ENCODE data around the gene CD4.

Gene CD4

DNA sequence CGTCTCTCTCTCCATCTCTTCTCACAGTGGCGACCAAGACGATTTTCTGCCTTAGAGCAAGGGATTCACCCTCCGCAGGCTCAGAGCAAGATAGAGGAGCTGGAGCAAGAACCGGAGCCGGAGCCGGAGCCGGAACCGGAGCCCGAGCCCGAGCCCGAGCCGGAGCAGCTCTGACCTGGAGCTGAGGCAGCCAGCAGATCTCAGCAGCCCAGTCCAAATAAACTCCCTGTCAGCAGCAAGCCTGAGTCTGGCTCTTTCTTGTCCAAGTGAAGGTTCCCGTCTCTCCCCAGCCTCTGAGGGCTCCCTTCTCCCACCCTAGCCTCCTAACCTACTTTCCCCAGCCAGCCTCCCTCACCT, 11.1 kb upstream of the CD4 start:
- DNase-seq (ENCODE audit: low read depth in 3 of 3), result no peak

DNA sequence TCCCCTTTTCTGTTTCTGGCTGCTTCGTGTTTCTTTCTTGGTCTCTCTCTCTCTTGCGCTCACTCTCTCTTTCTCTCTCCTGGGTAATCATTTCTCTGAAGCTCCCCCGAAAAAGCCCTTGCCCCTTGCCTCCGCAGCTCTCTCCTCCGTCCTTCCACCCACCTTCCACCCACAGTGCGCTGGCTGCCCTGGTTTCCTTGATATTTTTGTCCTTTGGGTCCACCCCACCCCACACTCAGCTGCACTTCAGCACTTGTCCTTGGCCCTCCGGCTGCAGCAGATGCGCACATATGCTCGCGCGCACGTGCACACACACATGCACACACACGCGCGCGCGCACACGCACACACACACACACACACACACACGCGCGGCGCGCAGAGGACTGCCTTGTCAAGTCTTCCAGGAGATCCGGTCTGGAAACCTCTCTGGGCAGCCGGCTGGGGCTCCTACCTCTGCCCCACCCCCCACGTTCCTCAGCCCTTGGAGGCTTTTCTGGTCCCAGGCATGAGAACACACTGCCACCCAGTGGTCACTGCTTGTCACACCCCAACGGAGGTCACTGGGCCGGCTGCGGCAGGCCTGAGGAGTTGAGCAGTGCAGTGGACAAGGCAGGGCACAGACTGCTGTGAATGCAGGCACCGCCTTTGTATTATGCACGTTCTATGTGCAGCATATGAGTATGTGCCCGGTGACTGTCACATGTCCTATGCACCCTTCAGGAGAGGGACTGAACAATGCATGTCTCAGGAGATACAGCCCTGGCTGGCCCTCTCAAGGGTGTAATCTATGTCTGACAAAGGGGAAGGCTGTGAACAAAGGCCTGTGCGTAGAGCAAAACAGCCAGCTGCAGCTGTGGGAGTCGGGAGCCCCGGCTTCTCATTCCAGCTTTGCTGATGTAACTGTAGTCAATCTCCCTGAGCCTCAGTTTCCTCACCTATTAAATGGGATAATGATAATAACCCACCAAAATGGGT, 10.5 kb upstream of the CD4 start:
- DNase-seq (ENCODE audit: low read depth in 3 of 3), result peak; percentile 80 to 89 (median 85)

DNA sequence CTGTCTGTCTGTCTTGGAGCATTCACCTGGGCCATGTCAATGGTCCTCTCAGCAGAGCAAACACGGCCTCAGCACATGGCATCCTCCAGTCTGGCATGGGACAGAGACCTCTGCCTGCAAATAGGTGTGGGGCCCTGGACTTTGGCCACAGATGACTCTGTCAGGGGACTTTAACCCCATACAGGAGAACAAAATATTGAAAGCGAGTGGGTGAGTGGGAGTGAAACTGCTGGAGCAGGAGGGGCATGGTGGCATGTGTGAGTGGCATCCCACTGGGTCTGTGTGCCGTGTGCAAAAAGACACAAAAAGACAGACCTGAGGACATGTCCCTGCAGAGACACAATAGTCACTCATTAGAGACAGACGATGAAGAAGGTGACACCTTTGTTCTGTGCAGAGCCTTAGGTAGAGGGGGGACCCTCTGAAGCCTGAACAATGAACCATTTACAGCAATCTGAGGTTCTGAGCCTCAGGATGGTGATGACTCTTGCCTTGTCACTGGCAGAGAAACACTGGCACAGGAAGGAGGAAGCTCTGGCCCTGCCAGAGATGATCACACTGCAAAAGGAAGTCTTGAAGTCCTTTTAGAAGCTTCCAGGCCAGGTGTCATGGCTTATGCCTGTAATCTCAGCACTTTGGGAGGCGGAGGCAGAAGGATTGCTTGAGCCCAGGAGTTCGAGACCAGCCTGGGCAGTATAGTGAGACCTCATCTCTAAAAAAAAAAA, 9.5 kb upstream of the CD4 start:
- no peak for DNase-seq (ENCODE audit: low read depth in 3 of 3)

DNA sequence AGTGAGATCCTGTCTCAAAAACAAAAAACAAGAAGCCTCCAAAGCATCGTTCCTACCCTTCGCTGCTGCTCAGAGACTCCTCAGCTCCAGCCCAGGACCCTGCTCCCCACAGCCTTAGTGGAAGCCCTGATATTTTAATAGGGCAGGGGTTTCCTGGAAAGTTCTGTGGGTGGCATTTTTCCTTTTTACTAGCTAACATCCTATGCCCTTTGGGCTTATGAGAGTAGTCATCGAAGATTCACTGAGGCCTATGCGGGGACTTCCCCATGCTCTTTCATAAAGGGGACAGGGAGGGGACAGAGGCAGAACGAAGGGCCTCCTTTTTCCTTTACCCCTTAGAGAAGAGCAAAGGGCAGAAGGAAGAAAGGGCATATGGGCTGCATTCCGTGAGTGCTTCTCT, 8.8 kb upstream of the CD4 start:
- DNase-seq (ENCODE audit: low read depth in 3 of 3), result no peak

DNA sequence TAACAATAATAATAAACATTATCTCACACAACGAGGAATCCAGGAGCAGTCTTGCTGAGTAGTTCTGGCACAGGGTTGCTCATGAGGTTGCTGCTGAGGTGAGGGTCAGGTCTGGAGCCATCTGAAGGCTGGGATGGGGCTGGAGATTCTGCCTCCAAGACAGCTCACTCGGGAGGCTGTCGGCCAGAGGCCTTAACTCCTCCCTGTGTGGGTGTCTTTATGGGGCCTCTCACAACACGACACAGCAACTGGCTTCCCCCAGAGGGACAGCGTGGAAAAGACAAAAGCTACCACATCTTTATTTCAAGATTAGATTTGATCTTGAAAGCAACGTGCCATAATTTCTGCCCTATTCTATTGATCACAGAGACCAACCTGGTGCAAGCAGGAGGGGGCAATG, 7.2 kb upstream of the CD4 start:
- DNase-seq (ENCODE audit: low read depth in 3 of 3), result no peak

DNA sequence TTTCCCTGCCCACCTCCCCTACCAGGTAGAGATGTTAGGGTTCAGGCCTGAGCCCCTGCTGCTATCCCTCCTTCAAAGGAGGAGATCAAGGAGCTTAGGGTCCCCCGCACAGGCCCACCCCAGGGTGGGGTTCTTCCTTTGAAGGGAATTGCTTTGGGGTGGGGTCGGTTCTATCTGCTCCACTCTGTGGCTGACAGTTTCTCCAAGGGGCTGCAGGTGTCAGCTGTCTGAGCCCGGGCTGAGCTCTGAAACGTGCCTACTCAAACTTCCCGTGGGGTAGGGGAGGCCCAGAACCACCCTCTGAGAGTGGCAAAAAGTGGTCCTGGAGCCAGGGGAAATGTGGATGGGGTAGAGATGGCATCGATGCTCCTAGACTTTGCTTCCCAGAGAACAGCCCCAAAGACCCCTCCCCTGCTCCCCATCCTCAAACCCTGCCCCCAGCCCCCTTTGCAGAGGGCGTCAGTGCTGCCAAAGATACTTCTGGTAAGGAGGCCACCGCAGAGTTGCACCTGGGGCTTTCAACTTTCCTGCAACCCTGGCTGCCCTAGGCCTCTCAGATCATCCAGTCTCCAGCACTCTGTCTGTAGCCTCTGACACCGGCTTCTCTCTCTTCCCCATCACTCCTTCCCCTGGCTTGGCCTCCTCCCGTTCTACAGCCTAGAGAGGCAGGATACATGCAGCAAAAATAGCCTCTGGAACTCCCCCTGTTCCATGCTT, 6.3 kb upstream of the CD4 start:
- DNase-seq (ENCODE audit: low read depth in 3 of 3), result no peak

DNA sequence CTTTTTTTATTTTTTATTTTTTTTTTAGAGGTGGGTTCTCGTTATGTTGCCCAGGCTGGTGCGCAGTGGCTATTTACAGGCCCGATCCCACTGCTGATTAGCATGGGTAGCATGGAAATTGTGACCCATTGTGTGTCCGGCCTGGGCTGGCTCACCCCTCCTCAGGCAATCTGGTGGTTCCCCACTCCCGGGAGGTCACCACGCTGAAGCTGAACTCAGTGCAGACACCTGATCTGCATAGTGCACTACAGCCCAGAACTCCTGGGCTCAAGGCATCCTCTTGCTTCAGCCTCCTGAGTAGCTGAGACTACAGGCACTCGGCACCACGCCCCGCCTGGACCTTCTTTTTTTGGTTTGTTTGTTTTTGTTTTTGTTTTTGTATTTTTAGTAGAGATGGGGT, 5.5 kb upstream of the CD4 start:
- DNase-seq (ENCODE audit: low read depth in 3 of 3), result no peak

DNA sequence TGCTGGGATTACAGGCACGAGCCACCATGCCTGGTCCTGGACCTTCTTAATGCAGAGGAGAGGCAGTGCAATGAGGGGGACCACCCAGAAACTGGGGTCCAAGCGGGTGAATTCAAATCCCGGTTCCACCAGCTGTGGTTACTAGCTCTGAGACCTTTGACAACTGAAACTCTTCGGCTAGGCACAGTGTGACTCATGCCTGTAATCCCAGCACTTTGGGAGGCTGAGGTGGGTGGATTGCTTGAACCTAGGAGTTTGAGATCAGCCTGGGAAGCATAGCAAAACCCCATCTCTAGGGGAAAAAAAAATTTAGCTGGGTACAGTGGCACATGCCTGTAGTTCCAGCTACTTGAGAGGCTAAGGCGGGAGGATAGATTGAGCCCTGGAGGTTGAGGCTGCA, 5.0 kb upstream of the CD4 start:
- DNase-seq (ENCODE audit: low read depth in 3 of 3), result no peak

DNA sequence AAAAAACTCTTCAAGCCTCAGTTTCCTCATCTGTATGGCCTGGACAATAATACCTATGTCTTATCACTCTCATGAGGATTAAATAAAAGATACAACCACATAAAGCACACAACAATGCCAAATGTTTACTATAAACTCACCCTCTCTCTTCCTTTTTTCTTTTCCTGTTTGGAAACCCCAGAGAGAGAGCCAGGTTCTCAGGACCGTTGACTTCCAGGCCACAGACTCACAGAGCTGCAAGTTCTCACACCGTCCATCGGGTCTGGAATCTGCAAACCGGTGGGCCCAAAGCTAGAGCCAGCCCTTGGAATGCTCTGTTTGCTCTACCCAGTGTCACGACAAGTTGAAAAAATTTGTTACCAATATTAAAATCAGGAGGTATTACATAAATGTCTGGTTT, 4.6 kb upstream of the CD4 start:
- no peak for DNase-seq (ENCODE audit: low read depth in 3 of 3)

DNA sequence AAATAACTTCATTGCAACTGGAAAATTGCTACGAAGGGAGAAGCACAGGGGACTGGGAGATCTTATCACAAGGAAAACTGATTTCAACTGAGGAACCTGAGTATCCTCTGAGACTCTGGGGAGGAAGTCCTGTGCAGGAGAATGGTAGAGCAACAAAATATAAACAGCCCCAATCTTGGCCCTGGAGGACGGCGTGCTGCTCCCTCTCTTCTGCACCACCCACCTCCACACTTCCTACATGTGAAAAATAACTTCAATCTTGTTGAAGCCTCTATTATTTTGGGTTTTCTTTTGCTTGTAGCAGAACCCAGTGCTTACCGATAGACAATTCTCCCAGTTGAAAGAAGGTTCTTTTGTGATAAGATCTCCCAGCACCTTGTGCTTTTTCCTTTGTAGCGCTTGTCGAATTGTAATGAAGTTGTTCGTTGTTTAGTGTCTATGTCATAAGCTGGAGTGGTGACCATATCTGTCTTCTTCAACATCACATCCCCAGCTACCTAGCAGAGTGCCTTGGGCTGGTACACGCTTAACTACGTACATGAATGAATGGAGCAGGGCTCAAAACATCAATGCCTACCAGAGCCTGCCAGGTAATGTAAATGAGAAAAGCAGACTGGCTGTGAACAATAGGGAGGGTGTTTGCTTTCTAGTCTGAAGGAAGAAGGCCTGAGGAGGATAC, 2.8 kb upstream of the CD4 start:
- no peak for DNase-seq (ENCODE audit: low read depth in 3 of 3)

DNA sequence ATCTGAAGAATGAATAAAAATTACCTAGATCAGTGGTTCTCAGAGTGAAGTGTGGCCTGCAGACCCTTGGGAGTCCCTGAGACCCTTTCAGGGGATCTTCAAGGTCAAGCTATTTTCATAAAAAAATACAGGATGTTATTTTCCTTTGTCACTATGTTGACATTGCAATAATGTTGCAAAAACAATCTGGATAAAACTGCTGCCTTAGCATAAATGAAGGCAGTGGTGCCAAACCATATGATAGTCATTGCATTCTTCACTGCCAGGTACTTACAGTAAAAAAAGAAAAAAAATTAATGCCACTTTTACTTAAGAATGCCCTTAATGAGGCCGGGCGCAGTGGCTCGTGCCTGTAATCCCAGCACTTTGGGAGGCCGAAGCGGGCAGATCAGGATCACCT, 2.0 kb upstream of the CD4 start:
- no peak for DNase-seq (ENCODE audit: low read depth in 3 of 3)

DNA sequence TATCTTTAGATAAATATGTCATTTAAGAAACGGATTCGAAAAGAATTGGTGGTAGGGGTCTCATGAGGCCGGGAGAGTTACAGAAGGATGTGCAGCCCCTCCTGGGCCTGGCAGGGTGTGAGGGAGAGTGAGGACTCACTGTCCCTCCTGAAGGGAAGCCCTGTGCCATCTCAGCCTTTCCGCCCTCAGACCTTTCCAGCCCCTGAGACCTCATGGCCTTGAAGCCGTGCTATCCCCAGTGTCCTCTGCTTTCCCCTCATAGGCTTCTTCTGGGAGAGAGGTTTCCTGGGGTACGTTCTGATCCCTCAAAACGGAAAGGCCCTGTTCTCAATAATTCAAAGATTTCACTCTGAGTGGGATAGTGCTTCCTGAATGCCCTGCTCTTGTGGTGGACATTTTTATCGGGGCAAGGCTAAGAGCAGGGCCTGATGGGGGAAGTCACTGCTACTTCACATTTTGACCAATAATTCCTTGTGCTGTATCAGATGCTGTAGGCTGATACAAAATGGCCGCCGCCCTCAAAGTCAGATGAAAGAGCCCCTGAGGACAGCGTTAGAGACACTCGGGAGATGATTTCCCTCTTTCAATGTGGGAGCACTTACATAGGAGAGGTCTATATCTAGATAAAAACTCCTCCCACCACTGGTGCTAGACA, 1.3 kb downstream of the CD4 start:
- no peak for DNase-seq (ENCODE audit: low read depth in 3 of 3)

DNA sequence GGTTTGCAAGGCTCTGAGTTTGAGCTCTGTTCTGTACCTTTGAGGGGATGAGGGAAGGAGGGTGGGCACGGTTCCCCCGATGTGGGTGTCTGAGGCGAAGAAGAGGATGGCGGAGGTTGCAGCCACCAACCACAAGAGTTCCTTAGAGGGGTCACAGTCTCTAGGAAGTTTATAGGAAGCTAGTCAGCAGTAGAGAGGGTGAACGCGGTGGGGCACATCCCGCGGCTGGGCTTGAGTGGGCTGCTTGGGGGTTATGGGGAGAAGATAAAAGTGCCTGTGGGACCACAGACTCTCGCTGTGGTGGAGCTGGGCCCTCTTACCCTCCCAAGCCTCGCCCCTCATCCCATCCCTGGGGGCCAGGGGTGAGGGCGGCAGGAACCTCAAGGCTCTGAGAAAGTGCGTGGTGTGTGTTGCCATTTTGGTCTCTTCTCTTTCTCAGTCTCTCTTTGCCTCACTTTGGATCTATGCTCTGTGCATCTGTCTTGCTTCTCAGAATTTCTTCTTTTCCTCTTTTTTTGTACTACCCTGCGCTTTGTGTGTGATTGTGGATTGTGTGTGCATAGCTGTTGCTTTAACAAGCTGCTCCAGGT, 2.7 kb downstream of the CD4 start:
- DNase-seq (ENCODE audit: low read depth in 3 of 3), result no peak

DNA sequence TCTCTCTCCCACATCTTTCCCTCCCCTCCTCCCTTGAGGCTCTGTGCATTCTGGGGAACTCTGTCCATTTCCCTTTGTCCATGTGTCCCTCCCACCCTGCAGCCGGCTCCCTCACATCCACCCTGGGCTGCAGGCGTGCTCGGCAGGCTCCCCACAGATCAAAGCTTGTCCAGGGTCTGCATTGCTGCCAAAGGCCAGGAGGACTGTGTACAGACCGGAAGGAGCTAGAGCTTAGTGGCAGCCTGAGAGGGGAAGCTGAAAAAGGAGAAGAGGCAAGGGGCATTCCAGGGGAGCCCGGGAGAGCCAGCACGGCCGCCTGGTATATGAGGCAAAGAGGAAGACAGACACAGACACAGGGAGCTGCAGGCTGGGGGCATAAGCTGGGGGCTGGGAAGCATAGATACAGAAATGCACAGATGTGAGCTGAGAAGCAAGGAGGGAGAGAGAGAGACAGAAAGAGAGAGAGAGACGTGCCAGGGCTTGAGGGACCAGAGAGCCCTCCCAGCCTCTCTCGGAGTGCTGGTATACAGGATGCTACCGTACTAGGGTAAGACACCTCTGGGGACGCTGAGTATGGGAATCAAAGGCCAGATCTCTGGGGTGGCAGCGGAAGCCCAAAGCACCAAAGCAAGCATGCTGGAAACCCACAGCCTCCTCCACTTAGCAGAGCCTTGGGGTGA, 3.3 kb downstream of the CD4 start:
- no peak for DNase-seq (ENCODE audit: low read depth in 3 of 3)

DNA sequence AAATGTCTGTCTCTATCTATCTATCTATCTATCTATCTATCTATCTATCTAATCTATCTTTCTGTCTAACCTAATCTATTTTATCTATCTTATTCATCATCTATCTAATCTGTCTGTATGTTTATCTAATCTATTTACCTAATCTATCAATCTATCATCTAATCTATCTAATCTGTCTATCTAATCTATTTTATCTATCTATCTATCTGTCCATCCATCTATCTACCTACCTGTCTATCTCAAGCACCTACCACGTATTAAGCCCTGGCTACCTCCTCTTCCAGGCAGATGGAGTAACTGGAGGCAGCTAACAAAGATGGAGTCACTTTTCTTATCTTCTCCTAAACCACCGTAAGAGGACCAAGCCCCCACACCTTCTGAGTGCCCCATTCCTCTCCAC, 5.8 kb downstream of the CD4 start:
- DNase-seq (ENCODE audit: low read depth in 3 of 3), result no peak

DNA sequence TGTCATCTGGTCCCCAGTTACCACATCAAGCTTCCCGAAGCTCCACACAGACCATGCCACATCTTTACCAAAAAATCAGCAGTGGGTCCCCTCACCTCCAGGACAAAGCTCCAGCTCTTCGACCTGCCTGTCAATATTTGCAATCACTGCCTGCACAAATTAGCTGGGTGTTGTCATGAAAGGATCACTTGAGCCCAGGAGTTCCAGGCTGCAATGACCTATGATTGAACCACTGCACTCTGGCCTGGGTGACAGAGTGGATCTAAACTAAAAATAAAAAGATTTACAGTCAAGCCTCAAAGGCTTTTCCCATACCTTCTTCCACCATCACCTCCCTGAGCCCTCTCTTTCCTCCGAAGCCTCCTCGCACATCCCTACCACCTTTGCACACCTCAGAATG, 7.2 kb downstream of the CD4 start:
- no peak for DNase-seq (ENCODE audit: low read depth in 3 of 3)

DNA sequence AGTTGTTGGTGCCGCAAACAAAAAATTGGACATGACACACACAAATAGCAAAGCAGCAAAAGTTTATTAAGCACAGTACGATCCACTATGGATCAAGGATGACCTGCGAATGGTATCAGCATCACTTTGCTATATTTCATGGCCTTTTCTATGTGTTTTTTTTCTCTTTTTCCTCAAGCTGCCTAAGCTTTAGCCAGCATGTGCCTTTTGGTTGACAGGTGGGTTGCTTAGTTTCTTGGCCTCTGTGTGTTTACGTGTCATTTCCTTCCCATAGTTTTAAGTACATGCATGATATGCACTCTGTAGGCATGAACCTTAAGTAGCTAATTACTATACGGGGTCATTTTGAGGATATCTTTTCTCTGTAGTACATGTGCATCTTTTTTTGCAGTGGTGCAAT, 9.8 kb downstream of the CD4 start:
- no peak for DNase-seq (ENCODE audit: low read depth in 3 of 3)

DNA sequence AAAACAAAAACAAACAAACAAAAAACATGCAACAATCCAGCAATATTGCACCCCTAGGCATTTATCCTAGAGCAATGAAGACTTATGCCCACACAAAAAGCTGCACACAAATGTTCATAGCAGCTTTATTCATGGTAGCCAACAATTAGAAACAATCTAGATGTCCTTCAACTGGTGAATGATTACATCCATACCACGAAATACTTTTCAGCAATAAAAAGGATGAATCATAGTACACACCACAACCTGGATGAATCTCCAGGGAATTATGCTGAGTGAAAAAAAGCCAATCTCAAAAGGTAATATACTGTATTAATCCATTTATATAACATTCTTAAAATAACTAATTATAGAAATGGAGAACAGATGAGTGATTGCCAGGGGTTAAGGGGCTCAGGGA, 17.8 kb downstream of the CD4 start:
- no peak for DNase-seq (ENCODE audit: low read depth in 3 of 3)

DNA sequence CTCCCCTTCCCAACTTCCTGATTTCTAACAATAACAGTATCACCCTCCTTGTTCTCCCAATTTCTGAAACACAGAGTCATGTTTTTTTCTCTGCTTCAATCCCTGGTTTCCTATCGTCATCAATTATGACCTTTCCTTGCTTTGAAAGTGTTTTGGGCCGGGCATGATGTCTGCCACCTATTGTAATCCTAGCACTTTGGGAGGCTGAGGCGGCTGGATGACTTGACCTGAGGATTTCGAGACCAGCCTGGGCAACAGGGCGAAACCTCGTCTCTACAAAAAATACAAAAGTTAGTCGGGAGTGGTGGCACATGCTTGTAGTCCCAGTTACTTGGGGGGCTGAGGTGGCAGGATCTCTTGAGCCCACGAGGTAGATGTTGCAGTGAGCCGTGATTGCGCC, 19.7 kb downstream of the CD4 start:
- DNase-seq (ENCODE audit: low read depth in 3 of 3), result no peak

DNA sequence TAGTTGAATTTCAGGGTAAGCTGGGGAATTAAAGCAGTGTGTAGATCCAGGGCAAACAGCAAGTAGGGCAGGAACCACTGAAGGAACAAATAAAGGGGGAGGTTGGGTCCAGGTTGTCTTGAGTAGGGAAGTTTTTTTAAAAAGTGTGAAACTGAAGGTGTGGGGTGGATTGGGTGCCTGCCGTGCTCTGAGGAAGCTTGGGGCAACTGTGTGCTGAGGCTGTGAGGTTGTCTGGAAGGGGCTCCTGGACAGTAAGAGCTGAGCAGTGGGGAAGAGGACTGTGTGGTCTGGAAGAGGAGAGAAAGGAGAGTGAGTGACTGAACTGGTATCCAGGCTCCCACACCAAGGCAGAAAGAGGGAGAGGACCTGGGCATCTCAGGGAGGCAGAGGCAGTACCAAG, 21.4 kb downstream of the CD4 start:
- DNase-seq (ENCODE audit: low read depth in 3 of 3), result no peak

DNA sequence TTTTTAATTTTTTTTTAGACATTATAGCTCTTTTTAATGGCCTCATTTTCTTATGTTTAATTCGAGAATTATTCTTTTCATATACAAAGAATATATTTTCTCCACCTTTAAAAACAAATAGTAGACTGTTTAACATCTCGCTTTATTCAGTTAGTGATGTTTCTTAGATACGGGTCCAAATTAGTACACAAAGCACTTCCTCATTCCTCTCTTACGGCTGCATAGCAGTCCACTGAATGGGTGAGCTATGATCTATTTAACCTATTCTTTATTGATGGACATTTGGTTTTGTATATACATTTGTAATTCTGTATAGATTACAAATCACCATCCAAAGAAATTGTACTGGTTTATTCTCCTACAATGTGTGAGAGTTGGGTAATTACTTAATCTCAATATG, 24.0 kb downstream of the CD4 start:
- DNase-seq (ENCODE audit: low read depth in 3 of 3), result no peak

All from stimulated activated CD4-positive, alpha-beta T cell treated with anti-CD3 and anti-CD28 coated beads, TNF-alpha, amount 100 ng/mL, for 24 hours (primary cell).